WTC11 (cell line): ENCODE measurements around the gene BATF2. TPM values are rescaled to one million over a fixed set of nuclear protein-coding genes. Genes with fewer than 3 reads are reported as not detected.
A peak's percentile ranks its signal among the peaks of the same experiment; 100 is the strongest.

ENCODE experiments used
- CREM ChIP-seq: sonication (generic); formaldehyde crosslinking; IDR thresholded peaks from 2 replicates; pipeline ENCODE4 v1.8.1; 2022; ENCODE audit warnings: mild to moderate bottlenecking, missing genetic modification reagents, moderate library complexity
- EMX1 ChIP-seq: fragments of 250-450 bp; sonication (Bioruptor Pico); IDR thresholded peaks from 2 replicates; pipeline ENCODE4 v1.8.0; 2021; ENCODE audit warnings: mild to moderate bottlenecking
- ETV6 ChIP-seq: sonication (generic); formaldehyde crosslinking; IDR thresholded peaks from 2 replicates; pipeline ENCODE4 v1.8.1; 2022; ENCODE audit warnings: mild to moderate bottlenecking, missing genetic modification reagents
- FOXJ3 ChIP-seq: sonication (generic); formaldehyde crosslinking; IDR thresholded peaks from 2 replicates; pipeline ENCODE4 v1.9.0; 2021; ENCODE audit warnings: missing genetic modification reagents, mild to moderate bottlenecking, borderline replicate concordance
- GRHL2 ChIP-seq: fragments of 250-450 bp; sonication (Bioruptor Pico); IDR thresholded peaks from 2 replicates; pipeline ENCODE4 v1.8.0; 2022; ENCODE audit warnings: mild to moderate bottlenecking, moderate library complexity; ENCODE audit not compliant: insufficient replicate concordance, severe bottlenecking
- JUN ChIP-seq: sonication (generic); formaldehyde crosslinking; IDR thresholded peaks from 2 replicates; pipeline ENCODE4 v1.8.0; 2023; ENCODE audit warnings: mild to moderate bottlenecking, missing genetic modification reagents
- KAT7 ChIP-seq: sonication (generic); formaldehyde crosslinking; IDR thresholded peaks from 2 replicates; pipeline ENCODE4 v1.8.1; 2023; ENCODE audit warnings: missing genetic modification reagents, mild to moderate bottlenecking, borderline replicate concordance
- NR3C1 ChIP-seq: sonication (generic); formaldehyde crosslinking; conservative IDR thresholded peaks from 2 replicates; pipeline ENCODE4 v1.8.1; 2023; ENCODE audit warnings: low read depth, mild to moderate bottlenecking, missing genetic modification reagents
- PRRX2 ChIP-seq: fragments of 250-450 bp; sonication (Bioruptor Pico); IDR thresholded peaks from 2 replicates; pipeline ENCODE4 v1.8.0; 2021; ENCODE audit warnings: mild to moderate bottlenecking
- RELA ChIP-seq: sonication (generic); formaldehyde crosslinking; IDR thresholded peaks from 2 replicates; pipeline ENCODE4 v1.8.1; 2022; ENCODE audit warnings: missing genetic modification reagents, mild to moderate bottlenecking, borderline replicate concordance
- RORB ChIP-seq: fragments of 250-450 bp; sonication (Bioruptor Pico); IDR thresholded peaks from 2 replicates; pipeline ENCODE4 v1.9.0; 2021; ENCODE audit warnings: mild to moderate bottlenecking
- SMAD4 ChIP-seq: sonication (generic); formaldehyde crosslinking; IDR thresholded peaks from 2 replicates; pipeline ENCODE4 v1.8.0; 2022; ENCODE audit warnings: mild to moderate bottlenecking, missing genetic modification reagents
- TEAD1 ChIP-seq: sonication (generic); formaldehyde crosslinking; IDR thresholded peaks from 2 replicates; pipeline ENCODE4 v1.8.0; 2022; ENCODE audit warnings: mild to moderate bottlenecking, missing genetic modification reagents
- TEAD4 ChIP-seq: sonication (generic); formaldehyde crosslinking; IDR thresholded peaks from 2 replicates; pipeline ENCODE4 v1.8.0; 2022; ENCODE audit warnings: mild to moderate bottlenecking, missing genetic modification reagents
- total RNA-seq: library from RNA; stranded (reverse); gene quantifications from 3 replicates; pipeline ENCODE4 v1.2.3, GENCODE V29; 2021
- TF ChIP-seq, protein P1 (sequence below): sonication (generic); formaldehyde crosslinking; conservative IDR thresholded peaks from 2 replicates; pipeline ENCODE4 v1.8.1; 2023; ENCODE audit warnings: mild to moderate bottlenecking, low read depth, missing genetic modification reagents, moderate library complexity
- TF ChIP-seq, protein P2 (sequence below): sonication (generic); formaldehyde crosslinking; IDR thresholded peaks from 2 replicates; pipeline ENCODE4 v1.8.1; 2023; ENCODE audit warnings: mild to moderate bottlenecking, missing genetic modification reagents, moderate library complexity
- TF ChIP-seq, protein P3 (sequence below): sonication (generic); formaldehyde crosslinking; IDR thresholded peaks from 2 replicates; pipeline ENCODE4 v1.8.0; 2022; ENCODE audit warnings: mild to moderate bottlenecking, missing genetic modification reagents
- TF ChIP-seq, protein P4 (sequence below): fragments of 250-450 bp; sonication (Bioruptor Pico); IDR thresholded peaks from 2 replicates; pipeline ENCODE4 v1.9.0; 2021; ENCODE audit warnings: moderate library complexity, mild to moderate bottlenecking, inconsistent platforms, borderline replicate concordance
- TF ChIP-seq, protein P5 (sequence below): fragments of 250-450 bp; sonication (Bioruptor Pico); IDR thresholded peaks from 2 replicates; pipeline ENCODE4 v1.9.0; 2021; ENCODE audit warnings: mild to moderate bottlenecking, borderline replicate concordance
- TF ChIP-seq, protein P6 (sequence below): sonication (generic); formaldehyde crosslinking; IDR thresholded peaks from 2 replicates; pipeline ENCODE4 v1.8.0; 2022; ENCODE audit warnings: mild to moderate bottlenecking, missing genetic modification reagents
- TF ChIP-seq, protein P7 (sequence below): sonication (generic); formaldehyde crosslinking; IDR thresholded peaks from 2 replicates; pipeline ENCODE4 v1.8.1; 2023; ENCODE audit warnings: mild to moderate bottlenecking, missing genetic modification reagents, borderline replicate concordance

The BATF2 gene
- total RNA-seq, 1 experiment from 2014 or later: 1.3 TPM

DNA sequence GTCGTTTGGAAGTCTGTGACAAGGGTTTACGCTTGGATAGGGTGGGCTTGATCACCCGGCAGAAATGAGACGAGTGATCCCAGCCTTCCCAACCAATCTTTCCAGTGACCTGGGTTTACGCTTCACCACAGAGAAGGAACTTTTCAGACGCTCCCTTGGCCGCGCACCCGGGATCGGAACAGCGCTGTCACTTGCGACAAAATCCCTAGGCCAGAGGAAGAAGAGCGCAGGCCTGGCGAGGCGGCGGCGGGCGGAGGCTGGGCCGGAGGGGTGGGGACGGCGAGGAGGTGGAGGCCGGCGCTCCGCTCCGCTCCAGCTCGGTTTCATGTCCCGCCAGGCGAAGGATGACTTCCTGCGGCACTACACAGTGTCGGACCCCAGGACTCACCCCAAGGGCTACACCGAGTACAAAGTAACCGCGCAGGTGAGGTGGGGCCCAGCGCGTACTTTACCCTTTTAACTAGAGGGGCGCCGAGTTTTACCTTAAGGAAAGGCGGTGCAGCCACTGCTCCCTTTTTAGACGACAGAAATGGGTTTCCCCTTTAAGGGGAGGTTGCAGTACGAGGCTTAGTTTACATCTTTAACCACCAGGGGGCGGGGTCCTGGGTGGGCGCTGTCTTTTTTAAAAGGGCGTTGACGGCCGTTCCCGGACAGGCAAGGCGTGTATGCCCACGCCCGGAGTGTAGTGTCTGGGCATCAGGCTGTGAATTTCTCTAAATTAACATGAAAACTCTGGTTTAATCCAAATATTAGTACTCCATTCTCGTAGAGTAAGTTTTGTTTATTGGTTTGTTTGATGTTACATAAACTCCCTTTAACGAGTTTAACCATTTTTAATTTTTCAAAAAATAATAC, 30.7 kb upstream of the BATF2 start, which contains the start of gene SNX15 (continued):
- TF ChIP-seq, protein P1, sequence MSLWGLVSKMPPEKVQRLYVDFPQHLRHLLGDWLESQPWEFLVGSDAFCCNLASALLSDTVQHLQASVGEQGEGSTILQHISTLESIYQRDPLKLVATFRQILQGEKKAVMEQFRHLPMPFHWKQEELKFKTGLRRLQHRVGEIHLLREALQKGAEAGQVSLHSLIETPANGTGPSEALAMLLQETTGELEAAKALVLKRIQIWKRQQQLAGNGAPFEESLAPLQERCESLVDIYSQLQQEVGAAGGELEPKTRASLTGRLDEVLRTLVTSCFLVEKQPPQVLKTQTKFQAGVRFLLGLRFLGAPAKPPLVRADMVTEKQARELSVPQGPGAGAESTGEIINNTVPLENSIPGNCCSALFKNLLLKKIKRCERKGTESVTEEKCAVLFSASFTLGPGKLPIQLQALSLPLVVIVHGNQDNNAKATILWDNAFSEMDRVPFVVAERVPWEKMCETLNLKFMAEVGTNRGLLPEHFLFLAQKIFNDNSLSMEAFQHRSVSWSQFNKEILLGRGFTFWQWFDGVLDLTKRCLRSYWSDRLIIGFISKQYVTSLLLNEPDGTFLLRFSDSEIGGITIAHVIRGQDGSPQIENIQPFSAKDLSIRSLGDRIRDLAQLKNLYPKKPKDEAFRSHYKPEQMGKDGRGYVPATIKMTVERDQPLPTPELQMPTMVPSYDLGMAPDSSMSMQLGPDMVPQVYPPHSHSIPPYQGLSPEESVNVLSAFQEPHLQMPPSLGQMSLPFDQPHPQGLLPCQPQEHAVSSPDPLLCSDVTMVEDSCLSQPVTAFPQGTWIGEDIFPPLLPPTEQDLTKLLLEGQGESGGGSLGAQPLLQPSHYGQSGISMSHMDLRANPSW (CRISPR knock-in tag): no peak
- TF ChIP-seq RELA (CRISPR knock-in tag): 0 out of 2 replicates have a peak, but pooled peaks have one; percentile 37
- TF ChIP-seq, protein P2, sequence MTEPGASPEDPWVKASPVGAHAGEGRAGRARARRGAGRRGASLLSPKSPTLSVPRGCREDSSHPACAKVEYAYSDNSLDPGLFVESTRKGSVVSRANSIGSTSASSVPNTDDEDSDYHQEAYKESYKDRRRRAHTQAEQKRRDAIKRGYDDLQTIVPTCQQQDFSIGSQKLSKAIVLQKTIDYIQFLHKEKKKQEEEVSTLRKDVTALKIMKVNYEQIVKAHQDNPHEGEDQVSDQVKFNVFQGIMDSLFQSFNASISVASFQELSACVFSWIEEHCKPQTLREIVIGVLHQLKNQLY: no peak
- peak; percentile 31; the same call in 1 of the 2 replicates for TF ChIP-seq ETV6 (CRISPR knock-in tag)
- no peak for TF ChIP-seq NR3C1 (CRISPR knock-in tag)
- TF ChIP-seq JUN: no peak
- no peak for TF ChIP-seq FOXJ3 (CRISPR knock-in tag)
- TF ChIP-seq EMX1: no peak
- TF ChIP-seq, protein P3, sequence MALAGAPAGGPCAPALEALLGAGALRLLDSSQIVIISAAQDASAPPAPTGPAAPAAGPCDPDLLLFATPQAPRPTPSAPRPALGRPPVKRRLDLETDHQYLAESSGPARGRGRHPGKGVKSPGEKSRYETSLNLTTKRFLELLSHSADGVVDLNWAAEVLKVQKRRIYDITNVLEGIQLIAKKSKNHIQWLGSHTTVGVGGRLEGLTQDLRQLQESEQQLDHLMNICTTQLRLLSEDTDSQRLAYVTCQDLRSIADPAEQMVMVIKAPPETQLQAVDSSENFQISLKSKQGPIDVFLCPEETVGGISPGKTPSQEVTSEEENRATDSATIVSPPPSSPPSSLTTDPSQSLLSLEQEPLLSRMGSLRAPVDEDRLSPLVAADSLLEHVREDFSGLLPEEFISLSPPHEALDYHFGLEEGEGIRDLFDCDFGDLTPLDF: 0 out of 2 replicates have a peak, but pooled peaks have one; percentile 19
- TF ChIP-seq PRRX2 (CRISPR knock-in tag): no peak
- TF ChIP-seq, protein P4, sequence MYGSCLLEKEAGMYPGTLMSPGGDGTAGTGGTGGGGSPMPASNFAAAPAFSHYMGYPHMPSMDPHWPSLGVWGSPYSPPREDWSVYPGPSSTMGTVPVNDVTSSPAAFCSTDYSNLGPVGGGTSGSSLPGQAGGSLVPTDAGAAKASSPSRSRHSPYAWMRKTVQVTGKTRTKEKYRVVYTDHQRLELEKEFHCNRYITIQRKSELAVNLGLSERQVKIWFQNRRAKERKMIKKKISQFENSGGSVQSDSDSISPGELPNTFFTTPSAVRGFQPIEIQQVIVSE: no peak
- TF ChIP-seq KAT7 (CRISPR knock-in tag): no peak
- TF ChIP-seq, protein P5, sequence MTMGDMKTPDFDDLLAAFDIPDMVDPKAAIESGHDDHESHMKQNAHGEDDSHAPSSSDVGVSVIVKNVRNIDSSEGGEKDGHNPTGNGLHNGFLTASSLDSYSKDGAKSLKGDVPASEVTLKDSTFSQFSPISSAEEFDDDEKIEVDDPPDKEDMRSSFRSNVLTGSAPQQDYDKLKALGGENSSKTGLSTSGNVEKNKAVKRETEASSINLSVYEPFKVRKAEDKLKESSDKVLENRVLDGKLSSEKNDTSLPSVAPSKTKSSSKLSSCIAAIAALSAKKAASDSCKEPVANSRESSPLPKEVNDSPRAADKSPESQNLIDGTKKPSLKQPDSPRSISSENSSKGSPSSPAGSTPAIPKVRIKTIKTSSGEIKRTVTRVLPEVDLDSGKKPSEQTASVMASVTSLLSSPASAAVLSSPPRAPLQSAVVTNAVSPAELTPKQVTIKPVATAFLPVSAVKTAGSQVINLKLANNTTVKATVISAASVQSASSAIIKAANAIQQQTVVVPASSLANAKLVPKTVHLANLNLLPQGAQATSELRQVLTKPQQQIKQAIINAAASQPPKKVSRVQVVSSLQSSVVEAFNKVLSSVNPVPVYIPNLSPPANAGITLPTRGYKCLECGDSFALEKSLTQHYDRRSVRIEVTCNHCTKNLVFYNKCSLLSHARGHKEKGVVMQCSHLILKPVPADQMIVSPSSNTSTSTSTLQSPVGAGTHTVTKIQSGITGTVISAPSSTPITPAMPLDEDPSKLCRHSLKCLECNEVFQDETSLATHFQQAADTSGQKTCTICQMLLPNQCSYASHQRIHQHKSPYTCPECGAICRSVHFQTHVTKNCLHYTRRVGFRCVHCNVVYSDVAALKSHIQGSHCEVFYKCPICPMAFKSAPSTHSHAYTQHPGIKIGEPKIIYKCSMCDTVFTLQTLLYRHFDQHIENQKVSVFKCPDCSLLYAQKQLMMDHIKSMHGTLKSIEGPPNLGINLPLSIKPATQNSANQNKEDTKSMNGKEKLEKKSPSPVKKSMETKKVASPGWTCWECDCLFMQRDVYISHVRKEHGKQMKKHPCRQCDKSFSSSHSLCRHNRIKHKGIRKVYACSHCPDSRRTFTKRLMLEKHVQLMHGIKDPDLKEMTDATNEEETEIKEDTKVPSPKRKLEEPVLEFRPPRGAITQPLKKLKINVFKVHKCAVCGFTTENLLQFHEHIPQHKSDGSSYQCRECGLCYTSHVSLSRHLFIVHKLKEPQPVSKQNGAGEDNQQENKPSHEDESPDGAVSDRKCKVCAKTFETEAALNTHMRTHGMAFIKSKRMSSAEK (CRISPR knock-in tag): no peak
- TF ChIP-seq TEAD1: no peak
- no peak for TF ChIP-seq GRHL2
- TF ChIP-seq TEAD4 (CRISPR knock-in tag): no peak
- no peak for TF ChIP-seq CREM (CRISPR knock-in tag)
- TF ChIP-seq, protein P6, sequence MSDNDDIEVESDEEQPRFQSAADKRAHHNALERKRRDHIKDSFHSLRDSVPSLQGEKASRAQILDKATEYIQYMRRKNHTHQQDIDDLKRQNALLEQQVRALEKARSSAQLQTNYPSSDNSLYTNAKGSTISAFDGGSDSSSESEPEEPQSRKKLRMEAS: peak; percentile 85; the same call in 1 of the 2 replicates
- TF ChIP-seq SMAD4: no peak; the same call in 1 of the 2 replicates
- TF ChIP-seq RORB (CRISPR knock-in tag): no peak
- TF ChIP-seq, protein P7, sequence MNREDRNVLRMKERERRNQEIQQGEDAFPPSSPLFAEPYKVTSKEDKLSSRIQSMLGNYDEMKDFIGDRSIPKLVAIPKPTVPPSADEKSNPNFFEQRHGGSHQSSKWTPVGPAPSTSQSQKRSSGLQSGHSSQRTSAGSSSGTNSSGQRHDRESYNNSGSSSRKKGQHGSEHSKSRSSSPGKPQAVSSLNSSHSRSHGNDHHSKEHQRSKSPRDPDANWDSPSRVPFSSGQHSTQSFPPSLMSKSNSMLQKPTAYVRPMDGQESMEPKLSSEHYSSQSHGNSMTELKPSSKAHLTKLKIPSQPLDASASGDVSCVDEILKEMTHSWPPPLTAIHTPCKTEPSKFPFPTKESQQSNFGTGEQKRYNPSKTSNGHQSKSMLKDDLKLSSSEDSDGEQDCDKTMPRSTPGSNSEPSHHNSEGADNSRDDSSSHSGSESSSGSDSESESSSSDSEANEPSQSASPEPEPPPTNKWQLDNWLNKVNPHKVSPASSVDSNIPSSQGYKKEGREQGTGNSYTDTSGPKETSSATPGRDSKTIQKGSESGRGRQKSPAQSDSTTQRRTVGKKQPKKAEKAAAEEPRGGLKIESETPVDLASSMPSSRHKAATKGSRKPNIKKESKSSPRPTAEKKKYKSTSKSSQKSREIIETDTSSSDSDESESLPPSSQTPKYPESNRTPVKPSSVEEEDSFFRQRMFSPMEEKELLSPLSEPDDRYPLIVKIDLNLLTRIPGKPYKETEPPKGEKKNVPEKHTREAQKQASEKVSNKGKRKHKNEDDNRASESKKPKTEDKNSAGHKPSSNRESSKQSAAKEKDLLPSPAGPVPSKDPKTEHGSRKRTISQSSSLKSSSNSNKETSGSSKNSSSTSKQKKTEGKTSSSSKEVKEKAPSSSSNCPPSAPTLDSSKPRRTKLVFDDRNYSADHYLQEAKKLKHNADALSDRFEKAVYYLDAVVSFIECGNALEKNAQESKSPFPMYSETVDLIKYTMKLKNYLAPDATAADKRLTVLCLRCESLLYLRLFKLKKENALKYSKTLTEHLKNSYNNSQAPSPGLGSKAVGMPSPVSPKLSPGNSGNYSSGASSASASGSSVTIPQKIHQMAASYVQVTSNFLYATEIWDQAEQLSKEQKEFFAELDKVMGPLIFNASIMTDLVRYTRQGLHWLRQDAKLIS (CRISPR knock-in tag): no peak
